GM21367 (cell line): Measurements from ENCODE around the gene CEP250.

Experiments used
- ATAC-seq: cut with Tn5 transposase; IDR thresholded peaks from one replicate; pipeline ENCODE4 v1.9.1; 2021; ENCODE audit not compliant: unreplicated experiment

CEP250 gene, protein sequence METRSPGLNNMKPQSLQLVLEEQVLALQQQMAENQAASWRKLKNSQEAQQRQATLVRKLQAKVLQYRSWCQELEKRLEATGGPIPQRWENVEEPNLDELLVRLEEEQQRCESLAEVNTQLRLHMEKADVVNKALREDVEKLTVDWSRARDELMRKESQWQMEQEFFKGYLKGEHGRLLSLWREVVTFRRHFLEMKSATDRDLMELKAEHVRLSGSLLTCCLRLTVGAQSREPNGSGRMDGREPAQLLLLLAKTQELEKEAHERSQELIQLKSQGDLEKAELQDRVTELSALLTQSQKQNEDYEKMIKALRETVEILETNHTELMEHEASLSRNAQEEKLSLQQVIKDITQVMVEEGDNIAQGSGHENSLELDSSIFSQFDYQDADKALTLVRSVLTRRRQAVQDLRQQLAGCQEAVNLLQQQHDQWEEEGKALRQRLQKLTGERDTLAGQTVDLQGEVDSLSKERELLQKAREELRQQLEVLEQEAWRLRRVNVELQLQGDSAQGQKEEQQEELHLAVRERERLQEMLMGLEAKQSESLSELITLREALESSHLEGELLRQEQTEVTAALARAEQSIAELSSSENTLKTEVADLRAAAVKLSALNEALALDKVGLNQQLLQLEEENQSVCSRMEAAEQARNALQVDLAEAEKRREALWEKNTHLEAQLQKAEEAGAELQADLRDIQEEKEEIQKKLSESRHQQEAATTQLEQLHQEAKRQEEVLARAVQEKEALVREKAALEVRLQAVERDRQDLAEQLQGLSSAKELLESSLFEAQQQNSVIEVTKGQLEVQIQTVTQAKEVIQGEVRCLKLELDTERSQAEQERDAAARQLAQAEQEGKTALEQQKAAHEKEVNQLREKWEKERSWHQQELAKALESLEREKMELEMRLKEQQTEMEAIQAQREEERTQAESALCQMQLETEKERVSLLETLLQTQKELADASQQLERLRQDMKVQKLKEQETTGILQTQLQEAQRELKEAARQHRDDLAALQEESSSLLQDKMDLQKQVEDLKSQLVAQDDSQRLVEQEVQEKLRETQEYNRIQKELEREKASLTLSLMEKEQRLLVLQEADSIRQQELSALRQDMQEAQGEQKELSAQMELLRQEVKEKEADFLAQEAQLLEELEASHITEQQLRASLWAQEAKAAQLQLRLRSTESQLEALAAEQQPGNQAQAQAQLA (N-terminal part only)

DNA sequence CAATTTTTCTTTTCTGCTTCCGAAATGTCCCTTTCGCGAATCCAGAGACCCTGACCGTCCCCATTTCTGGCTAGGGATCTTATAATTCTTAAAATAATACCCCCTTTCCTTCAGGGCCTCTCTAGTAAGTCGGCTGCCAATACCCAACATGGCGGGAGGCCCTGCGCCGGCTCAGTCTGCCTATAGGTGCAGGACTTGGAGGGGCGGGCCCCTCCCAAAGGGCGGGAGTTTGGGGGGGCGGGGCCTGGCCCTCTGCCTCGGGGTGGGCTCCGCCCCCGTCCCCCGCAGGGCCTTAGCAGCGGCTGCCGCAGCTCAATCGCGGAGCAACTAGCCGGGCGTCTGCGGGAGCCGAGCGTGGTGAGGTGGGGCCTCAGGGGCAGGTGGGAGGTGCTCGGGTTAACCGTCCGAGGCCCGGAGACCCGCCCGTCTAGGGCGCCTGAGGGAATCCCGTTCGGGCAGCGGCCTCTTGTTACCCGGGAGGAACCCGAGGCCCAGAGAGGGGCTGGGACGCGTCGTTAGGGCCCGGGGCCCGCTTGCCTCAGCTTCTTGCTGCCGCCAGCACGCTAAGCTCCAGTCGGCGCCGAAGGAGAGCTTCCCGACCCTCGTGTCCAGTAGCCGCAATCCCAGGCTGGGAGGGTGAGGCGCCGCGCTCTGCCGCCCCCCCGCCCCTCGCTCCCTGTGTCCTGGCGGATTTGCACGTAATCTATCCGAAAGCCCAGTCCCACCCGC lies at the start of gene CEP250:
Gene CEP250 (plus strand): TSS at position 718 of the 729 bp plus-strand sequence. CDS start 6,770 bp downstream, outside the sequence.
- ATAC-seq: peak; percentile 72

DNA sequence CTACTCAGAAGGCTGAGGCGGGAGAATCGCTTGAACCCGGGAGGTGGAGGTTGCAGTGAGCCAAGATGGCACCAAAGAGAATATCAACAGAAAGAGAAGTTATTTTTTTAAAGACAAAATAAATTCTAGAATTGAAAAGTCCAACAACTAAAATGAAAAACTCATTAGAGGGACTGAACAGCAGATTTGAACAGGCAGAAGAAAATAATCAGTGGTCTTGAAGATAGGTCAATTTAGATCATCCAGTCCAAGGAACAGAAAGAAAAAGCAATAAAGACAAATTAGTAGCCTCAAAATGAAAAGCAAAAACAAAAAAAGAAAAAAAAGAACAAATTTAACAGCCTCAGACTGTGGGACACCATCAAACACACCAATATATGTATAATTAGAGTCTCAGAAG lies 49.6 kb upstream of the CEP250 start:
- ATAC-seq: no peak

- ATAC-seq: no peak
Measured at GRCh38 chr20:35408270-35408669, 47.1 kb upstream of the CEP250 start.

GRCh38 chr20:35409542-35409941 lies 45.9 kb upstream of the CEP250 start:
- ATAC-seq: no peak

DNA sequence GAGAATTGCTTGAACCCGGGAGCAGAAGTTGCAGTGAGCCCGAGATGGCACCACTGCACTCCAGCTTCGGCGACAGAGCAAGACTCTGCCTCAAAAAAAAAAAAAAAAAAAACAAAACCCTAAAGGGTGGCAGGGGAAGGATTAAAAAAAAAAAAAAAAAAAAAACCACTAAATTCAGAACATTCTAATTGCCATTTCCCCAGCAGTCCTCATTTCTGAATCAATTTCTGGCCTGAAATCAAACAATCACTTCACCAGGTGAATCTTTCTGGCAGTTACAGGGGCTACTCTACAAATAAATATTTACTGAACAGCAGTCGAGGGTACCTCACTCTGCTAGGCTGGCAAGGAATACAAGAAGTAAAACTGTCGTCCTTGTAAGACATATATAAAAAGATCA lies 44.8 kb upstream of the CEP250 start:
- no peak for ATAC-seq

GRCh38 chr20:35421322-35421721 lies 34.1 kb upstream of the CEP250 start:
- ATAC-seq: no peak

DNA sequence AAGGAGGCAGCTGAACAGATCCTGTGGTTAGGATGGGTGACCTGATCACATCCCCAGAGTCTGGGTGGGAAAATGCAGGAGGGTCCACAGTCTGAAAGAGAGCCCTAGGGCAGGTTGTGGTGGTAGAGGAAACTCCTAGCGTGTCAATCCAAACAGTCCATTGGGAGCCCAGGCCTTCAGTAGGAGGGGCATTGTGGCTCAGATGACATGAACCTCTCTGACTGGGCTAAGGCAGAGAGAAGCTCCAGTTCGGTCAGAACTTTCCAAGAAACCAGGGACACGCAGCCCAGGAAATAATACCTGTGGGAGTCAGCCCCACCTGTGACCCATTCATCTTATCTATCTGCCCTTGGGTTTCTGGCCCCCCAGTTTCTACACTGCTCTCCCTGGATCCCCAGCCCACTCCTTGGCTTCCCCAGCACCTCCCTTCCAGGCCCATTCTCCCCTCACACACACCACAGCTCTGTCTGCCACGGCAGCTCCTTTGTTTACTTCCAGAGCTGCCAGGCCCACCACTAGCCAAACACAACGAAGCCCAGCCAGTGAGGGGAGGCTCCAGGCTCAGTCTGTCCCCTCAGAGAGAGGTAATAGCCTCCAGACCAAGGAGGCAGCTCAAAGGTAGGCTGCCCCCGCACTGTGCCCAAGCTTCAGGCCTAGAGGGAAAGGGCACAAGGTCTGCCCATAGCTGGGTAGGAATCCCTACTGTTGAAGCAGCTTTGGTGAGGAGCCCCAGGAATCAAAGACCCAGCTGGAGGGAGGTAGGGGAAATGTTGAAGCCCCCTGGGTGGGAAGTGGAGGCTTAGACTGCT lies 23.6 kb upstream of the CEP250 start:
- ATAC-seq: no peak

GRCh38 chr20:35432430-35432735 lies 23.0 kb upstream of the CEP250 start:
- no peak for ATAC-seq

DNA sequence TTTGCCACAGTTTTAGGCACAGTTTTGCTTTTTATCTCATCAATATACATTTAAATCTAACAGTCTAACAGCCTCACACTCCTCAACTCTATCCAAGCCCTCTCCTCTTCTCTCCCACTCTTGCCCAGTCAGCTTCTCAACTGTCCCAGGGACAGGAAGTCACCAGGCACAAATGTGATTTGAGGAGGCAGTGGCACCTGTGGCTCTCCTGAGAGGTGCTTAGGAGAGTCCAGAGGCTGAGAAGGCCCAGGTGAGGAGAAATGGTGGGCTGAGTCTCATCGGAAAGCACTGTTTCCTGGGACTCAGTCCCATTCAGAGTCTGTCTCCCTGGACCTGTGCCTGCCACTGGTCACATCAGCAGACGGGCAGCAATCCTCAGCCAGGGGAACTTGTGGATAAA lies 22.1 kb upstream of the CEP250 start:
- ATAC-seq: no peak

- ATAC-seq: no peak
Measured at GRCh38 chr20:35434085-35435005, 21.1 kb upstream of the CEP250 start.

DNA sequence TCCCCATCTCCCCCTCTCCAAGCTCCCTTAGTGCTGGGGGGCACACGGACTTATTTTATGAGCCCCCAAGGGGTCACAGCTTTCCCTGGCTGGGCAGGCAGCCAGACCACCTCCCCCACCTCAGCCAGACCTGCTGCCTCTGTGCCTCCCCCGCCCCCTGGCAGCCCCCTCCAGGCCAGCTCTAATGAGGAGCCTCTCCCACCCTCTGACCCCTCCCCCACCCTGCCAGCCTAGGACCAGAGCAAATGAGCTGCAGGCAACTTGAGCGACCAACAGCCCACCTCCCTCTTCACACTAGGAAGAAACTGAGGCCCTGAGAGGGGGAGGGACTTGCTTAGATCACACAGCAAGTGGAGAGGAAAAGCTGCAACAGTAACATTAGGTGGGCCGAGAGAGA lies 19.2 kb upstream of the CEP250 start:
- no peak for ATAC-seq

DNA sequence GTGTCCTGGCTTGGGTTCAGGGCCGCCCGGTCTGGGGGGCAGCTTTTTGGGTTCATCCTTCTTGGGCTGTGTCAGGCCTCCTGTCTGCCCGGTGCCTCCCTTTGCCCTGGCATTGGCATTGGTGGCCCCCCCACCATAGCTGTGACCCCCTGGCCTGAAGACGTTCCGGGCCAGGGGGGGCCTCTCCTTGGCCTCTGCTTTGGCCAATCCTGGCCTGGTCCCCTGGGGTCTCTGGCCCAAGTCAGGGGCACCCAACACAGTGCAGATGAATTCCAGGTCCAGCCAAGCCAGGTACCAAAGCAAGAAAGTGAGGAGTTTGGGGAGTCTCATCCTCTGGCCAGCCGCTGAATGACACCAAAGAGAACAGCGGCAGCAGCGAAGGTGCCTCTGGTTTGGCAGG lies 17.8 kb upstream of the CEP250 start:
- no peak for ATAC-seq

DNA sequence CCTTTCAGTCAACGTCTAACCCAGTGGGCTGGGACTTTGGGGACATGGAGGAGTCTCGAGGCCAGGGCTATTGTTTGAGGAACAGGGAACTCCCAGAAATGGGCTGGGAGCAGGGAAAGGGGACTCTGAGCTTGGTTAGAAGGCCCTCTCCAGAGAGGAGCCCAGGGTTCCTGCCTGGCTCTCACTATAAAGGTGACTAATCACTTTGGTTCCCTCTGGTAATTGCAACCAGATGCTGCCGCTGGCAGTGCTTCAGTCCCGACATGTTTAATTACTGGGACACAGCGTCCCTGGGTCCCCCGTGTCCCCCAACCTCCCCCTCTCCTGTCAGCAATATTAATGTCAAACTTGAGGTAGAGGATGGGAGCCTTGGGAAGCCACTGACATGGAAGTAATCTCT lies 12.4 kb upstream of the CEP250 start:
- no peak for ATAC-seq

- ATAC-seq: no peak
Measured at GRCh38 chr20:35444226-35444625, 11.2 kb upstream of the CEP250 start.

- ATAC-seq: no peak
Measured at GRCh38 chr20:35446356-35447078, 8.9 kb upstream of the CEP250 start.

DNA sequence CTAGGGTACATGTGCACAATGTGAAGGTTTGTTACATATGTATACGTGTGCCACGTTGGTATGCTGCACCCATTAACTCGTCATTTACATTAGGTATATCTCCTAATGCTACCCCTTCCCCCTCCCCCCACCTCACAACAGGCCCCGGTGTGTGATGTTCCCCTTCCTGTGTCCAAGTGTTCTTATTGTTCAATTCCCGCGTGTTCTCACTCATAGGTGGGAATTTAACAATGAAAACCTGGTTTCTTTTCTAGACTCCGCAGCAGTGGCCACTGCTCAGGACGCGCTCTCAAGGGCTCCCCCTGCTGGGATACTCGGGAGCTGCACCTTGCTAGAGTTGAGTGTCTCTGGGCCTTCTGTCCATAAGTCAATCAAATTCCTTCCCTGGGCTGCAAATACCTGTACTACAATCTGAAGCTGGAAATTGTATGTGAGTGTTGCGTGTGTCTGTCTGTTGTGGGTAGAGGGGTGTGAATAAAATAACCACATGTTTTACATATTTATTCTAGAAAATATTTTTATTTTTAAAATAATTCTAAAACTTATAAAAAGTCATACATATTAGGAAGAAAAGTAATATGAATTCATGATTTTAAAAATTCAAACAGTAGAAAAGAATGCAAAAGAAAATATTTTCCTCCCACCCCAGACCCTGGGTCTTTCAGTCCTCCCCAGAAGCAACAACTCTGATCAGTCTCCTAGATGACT lies 8.2 kb upstream of the CEP250 start:
- ATAC-seq: no peak

DNA sequence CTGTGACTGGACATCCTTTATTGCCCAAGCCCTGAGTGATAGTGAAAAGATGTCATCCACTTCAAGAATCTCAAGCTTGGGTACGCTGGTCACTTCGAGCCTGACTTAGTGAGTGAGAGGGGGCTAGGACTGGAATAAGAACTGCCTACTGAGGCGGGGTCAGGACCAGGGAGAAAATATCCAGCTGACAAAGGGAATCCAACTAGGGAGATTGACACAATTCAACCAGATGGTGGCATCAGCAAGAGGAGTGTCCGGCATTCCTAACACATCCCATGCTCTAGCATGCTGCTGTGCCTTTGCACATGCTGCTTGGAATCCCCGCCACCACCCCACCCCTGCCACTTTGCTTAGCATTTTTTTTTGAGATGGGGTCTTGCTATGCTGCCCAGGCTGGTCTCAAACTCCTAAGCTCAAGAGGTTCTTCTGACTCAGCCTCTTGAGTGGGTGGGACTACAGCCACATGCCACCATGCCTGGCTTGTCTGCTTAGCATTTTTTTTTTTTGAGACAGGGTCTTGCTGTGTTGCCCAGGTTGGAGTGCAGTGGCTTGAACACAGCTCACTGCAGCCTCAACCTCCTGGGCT lies 6.5 kb upstream of the CEP250 start:
- ATAC-seq: no peak
